IPS DF 4.7 (cell line): ENCODE data around the gene FXYD7.
"Not testable (repeated sequence)": the region's sequence is repeated elsewhere in the genome, so short reads cannot be mapped to it uniquely, and the experiment has no call there.

Source experiments
- DNase-seq: peaks from one replicate; pipeline ENCODE4 v3.0.0-alpha.2; 2013; ENCODE audit warnings: low spot score; ENCODE audit errors: extremely low read depth

The FXYD7 gene

GRCh38 chr19:35126624-35126959 is 16.5 kb upstream of the FXYD7 start:
- DNase-seq, result no peak

- no peak for DNase-seq
Observed at GRCh38 chr19:35127871-35128270, 15.2 kb upstream of the FXYD7 start.

- no peak for DNase-seq
Observed at GRCh38 chr19:35128398-35129057, 14.5 kb upstream of the FXYD7 start.

- not testable (repeated sequence) for DNase-seq
Observed at GRCh38 chr19:35129724-35130274, 13.3 kb upstream of the FXYD7 start.

GRCh38 chr19:35130761-35131720 is 12.0 kb upstream of the FXYD7 start:
- DNase-seq, result no peak

- no peak for DNase-seq
Observed at GRCh38 chr19:35132254-35132653, 10.8 kb upstream of the FXYD7 start.

- no peak for DNase-seq
Observed at GRCh38 chr19:35133826-35134225, 9.2 kb upstream of the FXYD7 start.

GRCh38 chr19:35134601-35135242 is 8.3 kb upstream of the FXYD7 start, which contains the start of gene LGI4:
Gene LGI4, minus strand, starts transcription at chr19:35135059. Its CDS starts 379 bp downstream, at chr19:35134680.
- DNase-seq, result no peak

GRCh38 chr19:35135389-35135909 is 7.6 kb upstream of the FXYD7 start:
- DNase-seq, result no peak

- DNase-seq, result no peak
Observed at GRCh38 chr19:35136231-35136630, 6.8 kb upstream of the FXYD7 start.

GRCh38 chr19:35136977-35137702 is 5.9 kb upstream of the FXYD7 start:
- no peak for DNase-seq

- DNase-seq, result no peak
Observed at GRCh38 chr19:35138305-35138892, 4.7 kb upstream of the FXYD7 start, which contains the start of gene FXYD1. Gene FXYD1, plus strand, starts transcription at chr19:35138824. Its CDS starts 1,256 bp downstream, at chr19:35140080.

- DNase-seq, result no peak
Observed at GRCh38 chr19:35140207-35140961, 2.7 kb upstream of the FXYD7 start.

- DNase-seq, result no peak
Observed at GRCh38 chr19:35140962-35141836, 1.9 kb upstream of the FXYD7 start.

- no peak for DNase-seq
Observed at GRCh38 chr19:35141837-35142605, 1.0 kb upstream of the FXYD7 start.

GRCh38 chr19:35142606-35143230 is 337 bp upstream of the FXYD7 start:
- no peak for DNase-seq

- DNase-seq, result no peak
Observed at GRCh38 chr19:35143818-35144217, 763 bp downstream of the FXYD7 start.

GRCh38 chr19:35144259-35144599 is 1.2 kb downstream of the FXYD7 start:
- DNase-seq, result no peak
